Measurements from ENCODE around the gene MLEC.

The MLEC gene

GRCh38 chr12:120734210-120734609 is 47.3 kb downstream of the MLEC start:
- Histone ChIP-seq H3K4me3 (ENCODE audit: low read depth in 1 of 2, low read length in 2 of 2) (no peak overlapping the region), H3K9me3 (ENCODE audit: insufficient read depth, low read length, severe bottlenecking) (no peaks in the 10 kb centered on the region), H3K27me3 (ENCODE audit: insufficient read depth, low read length, poor library complexity) (no peaks in the 10 kb centered on the region), H3K4me1 (ENCODE audit: insufficient read depth, low read length) (no peaks in the 10 kb centered on the region), H3K79me2 (ENCODE audit: insufficient read depth, low read length) (no peaks in the 10 kb centered on the region), H3K27ac (ENCODE audit: low read length) (no peak overlapping the region), H2AFZ (ENCODE audit: low read depth, low read length) (no peak overlapping the region), H3K9ac (ENCODE audit: low read depth, low read length) (no peak overlapping the region), H4K20me1 (ENCODE audit: insufficient read depth, low read length) (no peaks in the 10 kb centered on the region), H3K36me3 (ENCODE audit: insufficient read depth, low read length) (peaks cover 31% of the 10 kb centered on the region), H3K4me2 (ENCODE audit: insufficient read depth, low read length) (no peak overlapping the region)
- TF ChIP-seq, protein P1, sequence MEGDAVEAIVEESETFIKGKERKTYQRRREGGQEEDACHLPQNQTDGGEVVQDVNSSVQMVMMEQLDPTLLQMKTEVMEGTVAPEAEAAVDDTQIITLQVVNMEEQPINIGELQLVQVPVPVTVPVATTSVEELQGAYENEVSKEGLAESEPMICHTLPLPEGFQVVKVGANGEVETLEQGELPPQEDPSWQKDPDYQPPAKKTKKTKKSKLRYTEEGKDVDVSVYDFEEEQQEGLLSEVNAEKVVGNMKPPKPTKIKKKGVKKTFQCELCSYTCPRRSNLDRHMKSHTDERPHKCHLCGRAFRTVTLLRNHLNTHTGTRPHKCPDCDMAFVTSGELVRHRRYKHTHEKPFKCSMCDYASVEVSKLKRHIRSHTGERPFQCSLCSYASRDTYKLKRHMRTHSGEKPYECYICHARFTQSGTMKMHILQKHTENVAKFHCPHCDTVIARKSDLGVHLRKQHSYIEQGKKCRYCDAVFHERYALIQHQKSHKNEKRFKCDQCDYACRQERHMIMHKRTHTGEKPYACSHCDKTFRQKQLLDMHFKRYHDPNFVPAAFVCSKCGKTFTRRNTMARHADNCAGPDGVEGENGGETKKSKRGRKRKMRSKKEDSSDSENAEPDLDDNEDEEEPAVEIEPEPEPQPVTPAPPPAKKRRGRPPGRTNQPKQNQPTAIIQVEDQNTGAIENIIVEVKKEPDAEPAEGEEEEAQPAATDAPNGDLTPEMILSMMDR (IDR thresholded peaks at IDR 0.05; ENCODE audit: borderline replicate concordance, extremely low read depth, low read length, poor library complexity, severe bottlenecking): no peak
- TF ChIP-seq EZH2 (IDR thresholded peaks at IDR 0.05; ENCODE audit: borderline replicate concordance, low read depth, low read length, severe bottlenecking): no peak
- DNase-seq: no peak
- ATAC-seq (ENCODE audit: insufficient read depth, low read depth): no peak

- Histone ChIP-seq H3K4me3 (ENCODE audit: low read depth in 1 of 2, low read length in 2 of 2) (no peak overlapping the region), H3K27ac (ENCODE audit: low read length) (no peak overlapping the region), H3K9ac (ENCODE audit: low read depth, low read length) (no peak overlapping the region), H4K20me1 (ENCODE audit: insufficient read depth, low read length) (no peaks in the 10 kb centered on the region), H3K79me2 (ENCODE audit: insufficient read depth, low read length) (no peaks in the 10 kb centered on the region), H3K4me1 (ENCODE audit: insufficient read depth, low read length) (no peaks in the 10 kb centered on the region), H2AFZ (ENCODE audit: low read depth, low read length) (no peak overlapping the region), H3K36me3 (ENCODE audit: insufficient read depth, low read length) (peaks cover 23% of the 10 kb centered on the region), H3K27me3 (ENCODE audit: insufficient read depth, low read length, poor library complexity) (no peaks in the 10 kb centered on the region), H3K4me2 (ENCODE audit: insufficient read depth, low read length) (no peak overlapping the region), H3K9me3 (ENCODE audit: insufficient read depth, low read length, severe bottlenecking) (no peaks in the 10 kb centered on the region)
- no peak for TF ChIP-seq EZH2 (IDR thresholded peaks at IDR 0.05; ENCODE audit: borderline replicate concordance, low read depth, low read length, severe bottlenecking)
- TF ChIP-seq, protein P1 (IDR thresholded peaks at IDR 0.05; ENCODE audit: borderline replicate concordance, extremely low read depth, low read length, poor library complexity, severe bottlenecking): no peak
- ATAC-seq (ENCODE audit: insufficient read depth, low read depth) (no peak), DNase-seq (no peak)
Observed at GRCh38 chr12:120735181-120735580, 48.2 kb downstream of the MLEC start.

DNA sequence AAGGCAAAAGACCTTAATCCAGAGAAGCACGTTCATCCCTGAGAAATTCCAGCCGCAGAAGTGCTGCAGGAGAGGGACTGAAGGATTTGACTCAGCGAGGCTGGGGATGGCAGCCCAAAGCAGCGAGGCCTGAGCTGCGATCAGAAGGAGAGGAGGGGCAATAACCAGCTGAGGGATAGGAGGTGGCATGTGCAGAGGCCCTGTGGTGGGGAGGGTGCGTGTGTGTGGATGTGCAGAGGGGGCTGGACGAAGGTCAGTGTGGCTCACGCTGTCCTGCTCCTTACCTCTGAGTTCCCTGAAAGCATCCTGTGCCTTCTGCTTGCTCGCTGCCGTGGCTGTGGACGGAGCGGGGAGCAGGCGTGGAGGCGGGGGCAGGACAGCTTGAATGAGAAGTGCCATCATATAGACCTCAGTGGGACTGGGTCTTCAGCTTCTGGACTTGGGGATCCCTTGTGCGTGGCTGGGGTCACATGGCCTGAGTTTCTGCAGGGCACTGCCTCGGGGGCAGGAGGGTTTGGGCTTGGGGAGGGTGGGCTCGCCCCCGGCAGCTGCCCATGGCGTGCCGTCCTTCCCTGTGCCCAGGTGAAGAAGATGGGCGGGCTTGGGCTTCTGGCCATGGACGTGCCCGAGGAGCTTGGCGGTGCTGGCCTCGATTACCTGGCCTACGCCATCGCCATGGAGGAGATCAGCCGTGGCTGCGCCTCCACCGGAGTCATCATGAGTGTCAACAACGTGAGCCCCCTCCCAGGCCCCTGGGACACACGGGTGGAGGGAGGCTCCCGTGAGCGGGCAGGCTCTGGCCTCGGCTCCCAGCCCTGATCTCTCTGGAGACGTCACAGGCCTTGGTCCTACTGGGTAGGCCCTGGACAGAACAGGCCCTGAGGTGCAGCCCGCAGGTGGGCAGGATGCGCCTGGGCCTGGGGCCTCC is 49.7 kb downstream of the MLEC start:
- no peaks in the 10 kb centered on the region for H3K4me1 ChIP-seq (ENCODE audit: insufficient read depth, low read length)
- DNase-seq (no peak), ATAC-seq (ENCODE audit: insufficient read depth, low read depth) (no peak)
- H3K27me3 ChIP-seq (ENCODE audit: insufficient read depth, low read length, poor library complexity): no peaks in the 10 kb centered on the region
- no peak overlapping the region for H3K4me3 ChIP-seq (ENCODE audit: low read depth in 1 of 2, low read length in 2 of 2)
- no peaks in the 10 kb centered on the region for H3K79me2 ChIP-seq (ENCODE audit: insufficient read depth, low read length)
- H4K20me1 ChIP-seq (ENCODE audit: insufficient read depth, low read length): no peaks in the 10 kb centered on the region
- no peak overlapping the region for H2AFZ ChIP-seq (ENCODE audit: low read depth, low read length)
- TF ChIP-seq, protein P1 (IDR thresholded peaks at IDR 0.05; ENCODE audit: borderline replicate concordance, extremely low read depth, low read length, poor library complexity, severe bottlenecking): no peak
- no peak for TF ChIP-seq EZH2 (IDR thresholded peaks at IDR 0.05; ENCODE audit: borderline replicate concordance, low read depth, low read length, severe bottlenecking)
- H3K36me3 ChIP-seq (ENCODE audit: insufficient read depth, low read length): peaks cover 15% of the 10 kb centered on the region; the same call in 1 of the 2 replicates
- H3K4me2 ChIP-seq (ENCODE audit: insufficient read depth, low read length): no peak overlapping the region
- H3K27ac ChIP-seq (ENCODE audit: low read length): no peak overlapping the region
- no peaks in the 10 kb centered on the region for H3K9me3 ChIP-seq (ENCODE audit: insufficient read depth, low read length, severe bottlenecking)
- H3K9ac ChIP-seq (ENCODE audit: low read depth, low read length): no peak overlapping the region
